ENCODE results near the gene LDLRAD3. TPM values are rescaled to one million over a fixed set of nuclear protein-coding genes. Genes with fewer than 3 reads are reported as not detected.

The LDLRAD3 gene
- polyA plus RNA-seq, 3 donors, result 7.3 to 14.1 (median 10.4) TPM

DNA sequence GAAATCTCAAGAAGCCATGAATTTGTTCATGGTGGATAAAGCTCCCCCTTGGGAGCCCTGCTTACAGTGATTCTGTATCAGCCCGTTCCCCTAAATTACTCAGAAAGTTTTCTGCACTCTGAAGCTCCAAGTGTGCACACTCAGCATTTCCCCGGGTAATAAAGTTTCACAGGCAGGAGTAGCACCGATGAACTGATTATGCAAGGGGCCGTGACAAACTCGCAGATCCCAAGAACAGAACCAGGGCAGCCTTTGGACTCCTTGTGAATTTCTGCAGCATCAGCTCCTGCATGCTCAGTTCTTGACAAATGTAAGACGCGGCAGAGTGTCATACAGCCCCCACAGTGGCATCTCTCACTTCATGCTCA lies 271.8 kb downstream of the LDLRAD3 start:
- Histone ChIP-seq H3K27ac (ENCODE audit: low read depth in 1 of 2, low read length in 2 of 2) (no peak overlapping the region), H3K4me1 (ENCODE audit: control insufficient read depth in 1 of 2, insufficient read depth in 2 of 2, low read length in 2 of 2) (no peaks in the 10 kb centered on the region), H3K27me3 (ENCODE audit: control insufficient read depth in 2 of 2, insufficient read depth in 2 of 2, low read length in 2 of 2) (no peaks in the 10 kb centered on the region), H3K79me2 (ENCODE audit: insufficient read depth, low read length) (no peaks in the 10 kb centered on the region), H3K9ac (ENCODE audit: insufficient read depth, low read length, poor library complexity, severe bottlenecking) (no peak overlapping the region), H3K4me3 (replicated peaks in 1 of 3; ENCODE audit: low read depth in 2 of 3, low read length in 3 of 3) (no peak overlapping the region), H3K4me2 (replicated peaks; ENCODE audit: extremely low read depth, low read length, poor library complexity, severe bottlenecking) (no peak overlapping the region), H2AFZ (ENCODE audit: insufficient read depth, low read depth, low read length, poor library complexity, severe bottlenecking) (no peak overlapping the region), H3K9me3 (replicated peaks in 1 of 2; ENCODE audit: control insufficient read depth in 1 of 2, insufficient read depth in 1 of 2, low read length in 2 of 2) (peaks cover 0 to 11% of the 10 kb centered on the region in 2 donors), H4K20me1 (ENCODE audit: insufficient read depth, low read length) (no peaks in the 10 kb centered on the region), H3K36me3 (replicated peaks in 1 of 2; ENCODE audit: control insufficient read depth in 1 of 2, insufficient read depth in 2 of 2, low read length in 2 of 2) (no peaks in the 10 kb centered on the region)
- H3K4me1 Mint-ChIP-seq, result no peaks in the 10 kb centered on the region
- DNase-seq, result no peak
- intact Hi-C loops (cut with micrococcal nuclease), result no loop called here
- no peak overlapping the region for H3K4me3 Mint-ChIP-seq
- peaks cover 0 to 4% of the 10 kb centered on the region in 2 donors for H3K36me3 Mint-ChIP-seq
- no peak overlapping the region for H3K27ac Mint-ChIP-seq
- 89% methylated on average over 7 of the region's 7 CpGs for WGBS (ENCODE audit: insufficient coverage)
- H3K9me3 Mint-ChIP-seq, result peaks cover 6 to 20% (median 10%) of the 10 kb centered on the region in 7 donors
- TF ChIP-seq, protein P1, sequence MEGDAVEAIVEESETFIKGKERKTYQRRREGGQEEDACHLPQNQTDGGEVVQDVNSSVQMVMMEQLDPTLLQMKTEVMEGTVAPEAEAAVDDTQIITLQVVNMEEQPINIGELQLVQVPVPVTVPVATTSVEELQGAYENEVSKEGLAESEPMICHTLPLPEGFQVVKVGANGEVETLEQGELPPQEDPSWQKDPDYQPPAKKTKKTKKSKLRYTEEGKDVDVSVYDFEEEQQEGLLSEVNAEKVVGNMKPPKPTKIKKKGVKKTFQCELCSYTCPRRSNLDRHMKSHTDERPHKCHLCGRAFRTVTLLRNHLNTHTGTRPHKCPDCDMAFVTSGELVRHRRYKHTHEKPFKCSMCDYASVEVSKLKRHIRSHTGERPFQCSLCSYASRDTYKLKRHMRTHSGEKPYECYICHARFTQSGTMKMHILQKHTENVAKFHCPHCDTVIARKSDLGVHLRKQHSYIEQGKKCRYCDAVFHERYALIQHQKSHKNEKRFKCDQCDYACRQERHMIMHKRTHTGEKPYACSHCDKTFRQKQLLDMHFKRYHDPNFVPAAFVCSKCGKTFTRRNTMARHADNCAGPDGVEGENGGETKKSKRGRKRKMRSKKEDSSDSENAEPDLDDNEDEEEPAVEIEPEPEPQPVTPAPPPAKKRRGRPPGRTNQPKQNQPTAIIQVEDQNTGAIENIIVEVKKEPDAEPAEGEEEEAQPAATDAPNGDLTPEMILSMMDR (IDR thresholded peaks at IDR 0.05), result no peak
- H3K27me3 Mint-ChIP-seq (ENCODE audit: low read depth in 3 of 3), result peaks cover 0 to 1% (median 0%) of the 10 kb centered on the region in 3 donors

DNA sequence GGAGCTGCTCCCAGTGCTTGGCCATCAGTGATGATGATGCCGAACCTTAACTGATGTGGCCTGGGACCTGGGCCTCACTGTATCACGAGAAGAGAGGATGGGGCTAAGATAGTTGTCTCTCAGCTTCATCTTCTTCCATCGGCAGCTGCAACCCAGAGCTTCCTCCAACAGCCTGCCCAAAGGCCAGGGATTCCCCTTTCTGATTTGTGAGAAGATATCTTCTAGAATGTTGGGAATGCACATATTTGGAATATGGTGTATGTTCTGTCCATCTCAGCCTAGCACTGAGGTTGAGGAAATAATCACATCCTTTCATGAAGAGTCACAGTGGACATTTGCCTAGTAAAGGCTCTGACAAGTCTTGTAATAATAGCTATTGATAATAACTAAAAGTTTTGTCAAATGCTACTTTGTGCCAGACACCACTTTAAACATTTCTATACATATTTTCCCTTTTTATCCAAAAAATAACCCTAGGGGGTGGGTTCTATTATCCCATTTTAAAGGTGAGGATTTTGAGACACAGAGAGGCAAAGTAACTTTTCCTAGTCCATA lies 272.3 kb downstream of the LDLRAD3 start:
- Histone ChIP-seq H3K9me3 (replicated peaks in 1 of 2; ENCODE audit: control insufficient read depth in 1 of 2, insufficient read depth in 1 of 2, low read length in 2 of 2) (peaks cover 0 to 13% of the 10 kb centered on the region in 2 donors), H4K20me1 (ENCODE audit: insufficient read depth, low read length) (no peaks in the 10 kb centered on the region), H3K27me3 (ENCODE audit: control insufficient read depth in 2 of 2, insufficient read depth in 2 of 2, low read length in 2 of 2) (no peaks in the 10 kb centered on the region), H3K27ac (ENCODE audit: low read depth in 1 of 2, low read length in 2 of 2) (no peak overlapping the region), H2AFZ (ENCODE audit: insufficient read depth, low read depth, low read length, poor library complexity, severe bottlenecking) (no peak overlapping the region), H3K9ac (ENCODE audit: insufficient read depth, low read length, poor library complexity, severe bottlenecking) (no peak overlapping the region), H3K4me2 (replicated peaks; ENCODE audit: extremely low read depth, low read length, poor library complexity, severe bottlenecking) (no peak overlapping the region), H3K36me3 (replicated peaks in 1 of 2; ENCODE audit: control insufficient read depth in 1 of 2, insufficient read depth in 2 of 2, low read length in 2 of 2) (no peaks in the 10 kb centered on the region), H3K4me3 (replicated peaks in 1 of 3; ENCODE audit: low read depth in 2 of 3, low read length in 3 of 3) (no peak overlapping the region), H3K79me2 (ENCODE audit: insufficient read depth, low read length) (no peaks in the 10 kb centered on the region), H3K4me1 (ENCODE audit: control insufficient read depth in 1 of 2, insufficient read depth in 2 of 2, low read length in 2 of 2) (no peaks in the 10 kb centered on the region)
- Mint-ChIP-seq H3K4me3 (no peak overlapping the region), H3K27ac (no peak overlapping the region), H3K9me3 (peaks cover 6 to 22% (median 12%) of the 10 kb centered on the region in 7 donors), H3K4me1 (no peaks in the 10 kb centered on the region), H3K36me3 (peaks cover 0 to 4% of the 10 kb centered on the region in 2 donors), H3K27me3 (ENCODE audit: low read depth in 3 of 3) (peaks cover 0 to 2% (median 1%) of the 10 kb centered on the region in 3 donors)
- TF ChIP-seq, protein P1 (IDR thresholded peaks at IDR 0.05), result no peak
- intact Hi-C loops (cut with micrococcal nuclease), result no loop called here
- WGBS (ENCODE audit: insufficient coverage), result no CpG with 5 or more reads among the region's 3 CpGs
- no peak for DNase-seq
